Measurements from ENCODE around the gene ZNF148. TPM values are rescaled to one million over a fixed set of nuclear protein-coding genes. Genes with fewer than 3 reads are reported as not detected.

The ZNF148 gene
- polyA plus RNA-seq, 3 donors = 6.5 to 48.4 (median 34.1) TPM

GRCh38 chr3:125281381-125281780 is 93.7 kb downstream of the ZNF148 start:
- Histone ChIP-seq H3K36me3 (replicated peaks in 1 of 2; ENCODE audit: control insufficient read depth in 1 of 2, insufficient read depth in 2 of 2, low read length in 2 of 2) (peaks cover 18 to 74% of the 10 kb centered on the region in 2 donors), H2AFZ (ENCODE audit: insufficient read depth, low read depth, low read length, poor library complexity, severe bottlenecking) (no peak overlapping the region), H3K4me2 (replicated peaks; ENCODE audit: extremely low read depth, low read length, poor library complexity, severe bottlenecking) (no peak overlapping the region), H3K4me3 (replicated peaks in 1 of 3; ENCODE audit: low read depth in 2 of 3, low read length in 3 of 3) (no peak overlapping the region), H4K20me1 (ENCODE audit: insufficient read depth, low read length) (peaks cover 75% of the 10 kb centered on the region), H3K79me2 (ENCODE audit: insufficient read depth, low read length) (peaks cover 5% of the 10 kb centered on the region), H3K9me3 (replicated peaks in 1 of 2; ENCODE audit: control insufficient read depth in 1 of 2, insufficient read depth in 1 of 2, low read length in 2 of 2) (no peaks in the 10 kb centered on the region), H3K9ac (ENCODE audit: insufficient read depth, low read length, poor library complexity, severe bottlenecking) (no peak overlapping the region), H3K27me3 (ENCODE audit: control insufficient read depth in 2 of 2, insufficient read depth in 2 of 2, low read length in 2 of 2) (no peaks in the 10 kb centered on the region), H3K27ac (ENCODE audit: low read depth in 1 of 2, low read length in 2 of 2) (no peak overlapping the region), H3K4me1 (ENCODE audit: control insufficient read depth in 1 of 2, insufficient read depth in 2 of 2, low read length in 2 of 2) (no peaks in the 10 kb centered on the region)
- no peaks in the 10 kb centered on the region for H3K9me3 Mint-ChIP-seq
- WGBS (ENCODE audit: insufficient coverage) = 90% methylated on average over 1 of the region's 1 CpG
- H3K4me3 Mint-ChIP-seq = no peak overlapping the region
- TF ChIP-seq CTCF (IDR thresholded peaks at IDR 0.05) = no peak
- H3K36me3 Mint-ChIP-seq = peaks cover 41 to 53% of the 10 kb centered on the region in 2 donors
- no peaks in the 10 kb centered on the region for H3K27me3 Mint-ChIP-seq (ENCODE audit: low read depth in 3 of 3)
- intact Hi-C loops (cut with micrococcal nuclease) = no loop called here
- H3K4me1 Mint-ChIP-seq = peaks cover 2% of the 10 kb centered on the region
- H3K27ac Mint-ChIP-seq = no peak overlapping the region
- DNase-seq = no peak

- Mint-ChIP-seq H3K9me3 (no peaks in the 10 kb centered on the region), H3K36me3 (peaks cover 44 to 54% of the 10 kb centered on the region in 2 donors), H3K27ac (no peak overlapping the region), H3K4me1 (peaks cover 2% of the 10 kb centered on the region), H3K4me3 (no peak overlapping the region), H3K27me3 (ENCODE audit: low read depth in 3 of 3) (no peaks in the 10 kb centered on the region)
- peaks cover 18 to 70% of the 10 kb centered on the region in 2 donors for H3K36me3 ChIP-seq (replicated peaks in 1 of 2; ENCODE audit: control insufficient read depth in 1 of 2, insufficient read depth in 2 of 2, low read length in 2 of 2)
- H3K79me2 ChIP-seq (ENCODE audit: insufficient read depth, low read length) = peaks cover 5% of the 10 kb centered on the region
- 100% methylated on average over 1 of the region's 2 CpGs for WGBS (ENCODE audit: insufficient coverage)
- H2AFZ ChIP-seq (ENCODE audit: insufficient read depth, low read depth, low read length, poor library complexity, severe bottlenecking) = no peak overlapping the region
- no peak for TF ChIP-seq CTCF (IDR thresholded peaks at IDR 0.05)
- no peak overlapping the region for H3K27ac ChIP-seq (ENCODE audit: low read depth in 1 of 2, low read length in 2 of 2)
- H4K20me1 ChIP-seq (ENCODE audit: insufficient read depth, low read length) = peaks cover 69% of the 10 kb centered on the region
- H3K27me3 ChIP-seq (ENCODE audit: control insufficient read depth in 2 of 2, insufficient read depth in 2 of 2, low read length in 2 of 2) = no peaks in the 10 kb centered on the region
- intact Hi-C loops (cut with micrococcal nuclease) = no loop called here
- H3K4me3 ChIP-seq (replicated peaks in 1 of 3; ENCODE audit: low read depth in 2 of 3, low read length in 3 of 3) = no peak overlapping the region
- H3K9me3 ChIP-seq (replicated peaks in 1 of 2; ENCODE audit: control insufficient read depth in 1 of 2, insufficient read depth in 1 of 2, low read length in 2 of 2) = no peaks in the 10 kb centered on the region
- no peaks in the 10 kb centered on the region for H3K4me1 ChIP-seq (ENCODE audit: control insufficient read depth in 1 of 2, insufficient read depth in 2 of 2, low read length in 2 of 2)
- H3K4me2 ChIP-seq (replicated peaks; ENCODE audit: extremely low read depth, low read length, poor library complexity, severe bottlenecking) = no peak overlapping the region
- no peak for DNase-seq
- no peak overlapping the region for H3K9ac ChIP-seq (ENCODE audit: insufficient read depth, low read length, poor library complexity, severe bottlenecking)
These were observed 94.3 kb downstream of the ZNF148 start for GRCh38 chr3:125280668-125281361.
